SU-DHL-6 (cell line): ENCODE data around the gene HIVEP3.

Source experiments
- H2AFZ ChIP-seq: fragments of 200-600 bp; sonication (generic); 2 replicates; pipeline ENCODE4 v1.6.1; 2014; ENCODE audit warnings: low read depth, mild to moderate bottlenecking, moderate library complexity, mixed read lengths, antibody characterized with exemption, low read length; ENCODE audit not compliant: severe bottlenecking
- H3F3A ChIP-seq: fragments of 200-600 bp; shearing (Covaris generic); 2 replicates; pipeline ENCODE4 v1.6.0; 2016; ENCODE audit warnings: antibody characterized with exemption, mild to moderate bottlenecking; ENCODE audit not compliant: insufficient read depth
- H3K27ac ChIP-seq: fragments of 200-600 bp; sonication (generic); 2 replicates; pipeline ENCODE4 v1.5.1; 2016; ENCODE audit warnings: low read depth, mild to moderate bottlenecking, low read length, moderate library complexity, mixed read lengths
- H3K27me3 ChIP-seq: fragments of 200-600 bp; sonication (generic), shearing (Covaris generic); 2 replicates; pipeline ENCODE4 v1.6.0; 2014; ENCODE audit warnings: mild to moderate bottlenecking, low read length
- H3K36me3 ChIP-seq: fragments of 200-600 bp; sonication (generic); 2 replicates; pipeline ENCODE4 v1.6.1; 2014; ENCODE audit warnings: mild to moderate bottlenecking, low read length, mixed read lengths
- H3K4me2 ChIP-seq: fragments of 300-600, 200-600 bp; shearing (Covaris generic), sonication (generic); 2 replicates; pipeline ENCODE4 v1.6.0; 2014; ENCODE audit warnings: low read length, low read depth, mild to moderate bottlenecking; ENCODE audit not compliant: poor library complexity, severe bottlenecking
- H3K4me3 ChIP-seq: fragments of 200-600 bp; sonication (generic); 2 replicates; pipeline ENCODE4 v1.5.1; 2014; ENCODE audit warnings: antibody characterized with exemption, low read length, mild to moderate bottlenecking, mixed read lengths; ENCODE audit not compliant: insufficient read depth, poor library complexity, severe bottlenecking
- H3K79me2 ChIP-seq: fragments of 200-600 bp; sonication (generic); 2 replicates; pipeline ENCODE4 v1.6.1; 2014; ENCODE audit warnings: mild to moderate bottlenecking, low read length, moderate library complexity; ENCODE audit not compliant: insufficient read depth
- H3K9ac ChIP-seq: fragments of 200-600 bp; sonication (generic); 2 replicates; pipeline ENCODE4 v1.7.0; 2014; ENCODE audit warnings: mild to moderate bottlenecking, low read length
- H3K9me2 ChIP-seq: fragments of 200-600 bp; sonication (generic); replicated peaks from 2 replicates; pipeline ENCODE4 v1.6.1; 2014; ENCODE audit warnings: low read length; ENCODE audit not compliant: insufficient read depth
- H3K9me3 ChIP-seq: fragments of 200-600 bp; sonication (generic); 2 replicates; pipeline ENCODE4 v1.6.1; 2014; ENCODE audit warnings: low read length, mixed read lengths; ENCODE audit not compliant: insufficient read depth
- H4K20me1 ChIP-seq: fragments of 200-600 bp; sonication (generic); 2 replicates; pipeline ENCODE4 v1.6.1; 2014; ENCODE audit warnings: low read depth, mild to moderate bottlenecking, antibody characterized with exemption, low read length, moderate library complexity, mixed read lengths
- EZH2phosphoT487 ChIP-seq: fragments of 200-600 bp; sonication (generic), shearing (Covaris generic); conservative IDR thresholded peaks from 2 replicates; pipeline ENCODE4 v1.6.1; 2018; ENCODE audit warnings: mild to moderate bottlenecking, antibody characterized with exemption, low read length, moderate library complexity, mixed read lengths
- TF ChIP-seq, protein P1 (sequence below): fragments of 200-600 bp; sonication (generic); IDR thresholded peaks from one replicate; pipeline ENCODE4 v1.5.1; 2017; ENCODE audit warnings: antibody characterized with exemption, mild to moderate bottlenecking, low read length, moderate library complexity; ENCODE audit not compliant: insufficient read depth, poor library complexity, severe bottlenecking

HIVEP3 gene

DNA sequence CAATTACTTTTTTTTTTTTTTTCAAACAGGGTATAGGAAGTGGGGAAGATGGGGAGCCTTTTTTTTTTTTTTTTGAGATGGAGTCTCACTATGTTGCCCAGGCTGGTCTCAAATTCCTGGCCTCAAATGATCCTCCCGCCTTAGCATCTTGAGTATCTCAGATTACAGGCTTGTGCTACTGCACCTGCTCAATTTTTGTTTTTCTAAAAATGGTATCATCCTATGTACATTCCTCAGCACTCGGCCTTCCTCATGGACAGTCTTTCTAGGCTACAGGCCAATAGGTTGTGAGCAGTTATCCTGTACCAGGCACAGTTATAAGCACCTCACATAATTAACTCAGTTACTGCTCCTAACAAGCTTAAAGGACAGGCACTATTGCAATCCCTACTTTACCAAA, 302.2 kb downstream of the HIVEP3 start:
- H4K20me1 ChIP-seq, result no peaks in the 10 kb centered on the region
- H2AFZ ChIP-seq, result no peak overlapping the region
- H3K4me3 ChIP-seq, result no peak overlapping the region
- no peaks in the 10 kb centered on the region for H3K9me2 ChIP-seq
- no peaks in the 10 kb centered on the region for H3K27me3 ChIP-seq
- no peaks in the 10 kb centered on the region for H3F3A ChIP-seq
- TF ChIP-seq, protein P1, sequence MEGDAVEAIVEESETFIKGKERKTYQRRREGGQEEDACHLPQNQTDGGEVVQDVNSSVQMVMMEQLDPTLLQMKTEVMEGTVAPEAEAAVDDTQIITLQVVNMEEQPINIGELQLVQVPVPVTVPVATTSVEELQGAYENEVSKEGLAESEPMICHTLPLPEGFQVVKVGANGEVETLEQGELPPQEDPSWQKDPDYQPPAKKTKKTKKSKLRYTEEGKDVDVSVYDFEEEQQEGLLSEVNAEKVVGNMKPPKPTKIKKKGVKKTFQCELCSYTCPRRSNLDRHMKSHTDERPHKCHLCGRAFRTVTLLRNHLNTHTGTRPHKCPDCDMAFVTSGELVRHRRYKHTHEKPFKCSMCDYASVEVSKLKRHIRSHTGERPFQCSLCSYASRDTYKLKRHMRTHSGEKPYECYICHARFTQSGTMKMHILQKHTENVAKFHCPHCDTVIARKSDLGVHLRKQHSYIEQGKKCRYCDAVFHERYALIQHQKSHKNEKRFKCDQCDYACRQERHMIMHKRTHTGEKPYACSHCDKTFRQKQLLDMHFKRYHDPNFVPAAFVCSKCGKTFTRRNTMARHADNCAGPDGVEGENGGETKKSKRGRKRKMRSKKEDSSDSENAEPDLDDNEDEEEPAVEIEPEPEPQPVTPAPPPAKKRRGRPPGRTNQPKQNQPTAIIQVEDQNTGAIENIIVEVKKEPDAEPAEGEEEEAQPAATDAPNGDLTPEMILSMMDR, result no peak
- no peak for TF ChIP-seq EZH2phosphoT487
- no peak overlapping the region for H3K27ac ChIP-seq
- H3K36me3 ChIP-seq, result no peaks in the 10 kb centered on the region
- no peak overlapping the region for H3K9ac ChIP-seq
- no peaks in the 10 kb centered on the region for H3K9me3 ChIP-seq
- no peak overlapping the region for H3K4me2 ChIP-seq
- no peaks in the 10 kb centered on the region for H3K79me2 ChIP-seq

DNA sequence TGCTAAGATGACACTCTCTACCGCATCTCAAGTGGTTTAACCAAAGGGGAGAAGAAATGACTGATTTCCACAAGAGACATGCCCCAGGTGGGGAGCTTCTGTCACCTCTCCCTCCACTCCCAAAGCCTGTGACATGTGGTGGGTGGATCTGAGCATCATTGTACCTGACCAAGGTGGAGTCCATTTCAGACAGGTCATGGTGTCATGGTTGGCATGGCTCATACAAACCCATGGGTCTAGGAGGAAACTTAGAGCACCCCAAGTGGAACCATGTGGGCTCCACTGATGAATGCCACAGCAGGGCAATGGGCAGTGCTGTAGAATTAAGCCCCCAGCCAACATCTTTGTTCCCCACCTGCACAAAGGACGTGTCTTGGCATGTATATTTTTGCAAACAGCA, 302.7 kb downstream of the HIVEP3 start:
- Histone ChIP-seq H3K79me2 (no peaks in the 10 kb centered on the region), H3K4me3 (no peak overlapping the region), H3F3A (no peaks in the 10 kb centered on the region), H3K9ac (no peak overlapping the region), H3K9me2 (no peaks in the 10 kb centered on the region), H3K36me3 (no peaks in the 10 kb centered on the region), H3K27ac (no peak overlapping the region), H4K20me1 (no peaks in the 10 kb centered on the region), H3K4me2 (no peak overlapping the region), H3K27me3 (no peaks in the 10 kb centered on the region), H2AFZ (no peak overlapping the region), H3K9me3 (no peaks in the 10 kb centered on the region)
- TF ChIP-seq EZH2phosphoT487, result no peak
- TF ChIP-seq, protein P1, result no peak

DNA sequence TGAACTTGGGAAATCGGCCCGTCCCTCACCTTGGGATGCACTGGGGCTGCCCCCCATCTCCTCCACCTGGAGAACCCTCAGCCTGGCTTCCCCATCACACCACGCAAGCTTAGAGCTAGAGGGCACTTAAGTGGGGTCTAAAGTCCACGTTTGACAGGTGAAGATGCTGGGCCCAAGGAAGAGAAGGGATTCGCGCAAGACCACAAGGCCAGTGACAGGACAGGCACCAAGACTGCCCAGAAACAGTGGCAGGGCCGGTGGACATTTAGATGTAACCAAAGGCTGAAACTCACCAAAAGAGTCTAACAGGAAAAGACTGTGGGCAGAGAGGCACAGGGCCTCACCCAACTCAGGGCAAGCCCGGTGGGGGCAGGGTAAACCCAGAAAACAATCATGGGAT, 303.4 kb downstream of the HIVEP3 start:
- Histone ChIP-seq H3F3A (no peaks in the 10 kb centered on the region), H2AFZ (no peak overlapping the region), H3K9me3 (no peaks in the 10 kb centered on the region), H3K9me2 (no peaks in the 10 kb centered on the region), H3K4me2 (no peak overlapping the region), H4K20me1 (no peaks in the 10 kb centered on the region), H3K79me2 (no peaks in the 10 kb centered on the region), H3K27me3 (no peaks in the 10 kb centered on the region), H3K27ac (no peak overlapping the region), H3K36me3 (no peaks in the 10 kb centered on the region), H3K4me3 (no peak overlapping the region), H3K9ac (no peak overlapping the region)
- TF ChIP-seq EZH2phosphoT487, result no peak
- TF ChIP-seq, protein P1, result no peak
